H9 (cell line): ENCODE data around the gene TBX15. TPM values are rescaled to one million over a fixed set of nuclear protein-coding genes. Genes with fewer than 3 reads are reported as not detected.

Source experiments
- DNase-seq: peaks from one replicate; pipeline ENCODE4 v3.0.0-alpha.2; 2017
- H2AFZ ChIP-seq: one replicate; pipeline ENCODE4 v1.6.1; 2013; ENCODE audit warnings: mild to moderate bottlenecking, low read length, control low read depth, moderate library complexity
- H2AK5ac ChIP-seq: 2 replicates; pipeline ENCODE4 v1.6.1; 2013; ENCODE audit warnings: low read length, control low read depth, mixed read lengths; ENCODE audit not compliant: insufficient read length
- H2BK120ac ChIP-seq: one replicate; pipeline ENCODE4 v1.6.1; 2013; ENCODE audit warnings: low read depth, mild to moderate bottlenecking, low read length, control low read depth, inconsistent platforms; ENCODE audit not compliant: poor library complexity, severe bottlenecking
- H2BK12ac ChIP-seq: 2 replicates; pipeline ENCODE4 v1.6.1; 2013; ENCODE audit warnings: low read length, control low read depth, mixed read lengths, low read depth; ENCODE audit not compliant: insufficient read length
- H2BK15ac ChIP-seq: 2 replicates; pipeline ENCODE4 v1.6.1; 2013; ENCODE audit warnings: low read depth, low read length, control low read depth
- H2BK20ac ChIP-seq: one replicate; pipeline ENCODE4 v1.6.1; 2013; ENCODE audit warnings: low read depth, mild to moderate bottlenecking, low read length, control low read depth, inconsistent platforms; ENCODE audit not compliant: poor library complexity, severe bottlenecking
- H2BK5ac ChIP-seq: 2 replicates; pipeline ENCODE4 v1.6.1; 2013; ENCODE audit warnings: low read length, control low read depth, mixed read lengths; ENCODE audit not compliant: insufficient read length
- H3K14ac ChIP-seq: 2 replicates; pipeline ENCODE4 v1.6.1; 2013; ENCODE audit warnings: low read length, control low read depth; ENCODE audit not compliant: insufficient read depth
- H3K18ac ChIP-seq: 2 replicates; pipeline ENCODE4 v1.6.1; 2013; ENCODE audit warnings: low read depth, mild to moderate bottlenecking, mixed read lengths, low read length, control low read depth; ENCODE audit not compliant: insufficient read length
- H3K23ac ChIP-seq: 2 replicates; pipeline ENCODE4 v1.6.1; 2013; ENCODE audit warnings: low read length, control low read depth, mixed read lengths, low read depth; ENCODE audit not compliant: insufficient read length
- H3K23me2 ChIP-seq: 2 replicates; pipeline ENCODE4 v1.6.1; 2013; ENCODE audit warnings: low read depth, mild to moderate bottlenecking, mixed read lengths, low read length, control low read depth; ENCODE audit not compliant: insufficient read length, poor library complexity, severe bottlenecking
- H3K27ac ChIP-seq: 2 replicates; pipeline ENCODE4 v1.5.1; 2013; ENCODE audit warnings: low read length, control low read depth, mixed read lengths, low read depth; ENCODE audit not compliant: insufficient read length
- H3K27me3 ChIP-seq: 2 replicates; pipeline ENCODE4 v1.6.1; 2013; ENCODE audit warnings: low read length, control low read depth, inconsistent platforms; ENCODE audit not compliant: insufficient read depth
- H3K4ac ChIP-seq: 2 replicates; pipeline ENCODE4 v1.6.1; 2013; ENCODE audit warnings: low read depth, mild to moderate bottlenecking, control low read depth, inconsistent platforms, low read length, moderate library complexity
- H3K4me1 ChIP-seq: 2 replicates; pipeline ENCODE4 v1.6.1; 2013; ENCODE audit warnings: low read length, control low read depth, inconsistent platforms; ENCODE audit not compliant: insufficient read depth
- H3K4me2 ChIP-seq: 2 replicates; pipeline ENCODE4 v1.6.1; 2013; ENCODE audit warnings: low read length, control low read depth, mixed read lengths; ENCODE audit not compliant: insufficient read length, insufficient read depth
- H3K56ac ChIP-seq: 2 replicates; pipeline ENCODE4 v1.6.1; 2013; ENCODE audit warnings: low read depth, mild to moderate bottlenecking, mixed read lengths, low read length, control low read depth; ENCODE audit not compliant: insufficient read length
- H3K79me1 ChIP-seq: 2 replicates; pipeline ENCODE4 v1.6.1; 2013; ENCODE audit warnings: low read depth, mild to moderate bottlenecking, moderate library complexity, low read length, control low read depth, inconsistent platforms; ENCODE audit not compliant: insufficient read depth, poor library complexity, severe bottlenecking
- H3K79me2 ChIP-seq: 2 replicates; pipeline ENCODE4 v1.6.1; 2013; ENCODE audit warnings: low read length, control low read depth, inconsistent platforms; ENCODE audit not compliant: insufficient read depth
- H3K9ac ChIP-seq: 2 replicates; pipeline ENCODE4 v1.6.1; 2013; ENCODE audit warnings: low read length, control low read depth, mixed read lengths; ENCODE audit not compliant: insufficient read length; ENCODE audit errors: extremely low read depth
- H3K9me3 ChIP-seq: one replicate; pipeline ENCODE4 v1.6.1; 2013; ENCODE audit warnings: low read depth, low read length, inconsistent platforms; ENCODE audit not compliant: control insufficient read depth
- H3T11ph ChIP-seq: one replicate; pipeline ENCODE4 v1.6.1; 2013; ENCODE audit warnings: mild to moderate bottlenecking, low read length, control low read depth, inconsistent platforms
- H4K20me1 ChIP-seq: one replicate; pipeline ENCODE4 v1.6.1; 2013; ENCODE audit not compliant: control insufficient read depth, insufficient read length, insufficient read depth
- H4K5ac ChIP-seq: 2 replicates; pipeline ENCODE4 v1.6.1; 2013; ENCODE audit warnings: low read depth, mild to moderate bottlenecking, mixed read lengths, low read length, control low read depth; ENCODE audit not compliant: insufficient read length
- H4K8ac ChIP-seq: replicated peaks from 2 replicates; pipeline ENCODE4 v1.6.1; 2013; ENCODE audit warnings: low read length, control low read depth, mixed read lengths, low read depth; ENCODE audit not compliant: insufficient read length
- H4K91ac ChIP-seq: 2 replicates; pipeline ENCODE4 v1.6.1; 2013; ENCODE audit warnings: low read depth, mild to moderate bottlenecking, moderate library complexity, mixed read lengths, low read length, control low read depth; ENCODE audit not compliant: insufficient read length
- H3K27ac Mint-ChIP-seq, 3 experiments: 2 replicates in 2 of 3; 3 replicates in 1 of 3; pipeline ENCODE4 v1.8.0; 2020 to 2021; ENCODE audit warnings: mixed read lengths in 3 of 3, mild to moderate bottlenecking in 1 of 3, moderate library complexity in 1 of 3
- H3K27me3 Mint-ChIP-seq: 2 replicates; pipeline ENCODE4 v1.8.0; 2021; ENCODE audit warnings: low read depth, mild to moderate bottlenecking, moderate library complexity, mixed read lengths
- H3K36me3 Mint-ChIP-seq, 3 experiments: 2 replicates in 2 of 3; 3 replicates in 1 of 3; pipeline ENCODE4 v1.8.0; 2020 to 2021; ENCODE audit warnings: low read depth in 3 of 3, mixed read lengths in 3 of 3; ENCODE audit not compliant: insufficient read depth in 1 of 3
- H3K4me1 Mint-ChIP-seq, 2 experiments: 2 replicates each; pipeline ENCODE4 v1.8.0; 2020; ENCODE audit warnings: mixed read lengths in 2 of 2
- H3K4me3 Mint-ChIP-seq, 2 experiments: 2 replicates in 1 of 2; 3 replicates in 1 of 2; pipeline ENCODE4 v1.8.0; 2020 to 2021; ENCODE audit warnings: mild to moderate bottlenecking in 2 of 2, mixed read lengths in 2 of 2, moderate library complexity in 1 of 2
- H3K9me3 Mint-ChIP-seq, 2 experiments: 2 replicates in 1 of 2; 3 replicates in 1 of 2; pipeline ENCODE4 v1.8.0; 2020; ENCODE audit warnings: mild to moderate bottlenecking in 2 of 2, mixed read lengths in 2 of 2, moderate library complexity in 1 of 2
- WGBS: extraction: QIAGEN DNeasy Blood & Tissue Kit; methylation state at CpG from one replicate; pipeline ENCODE4 v1.1.7; 2013; ENCODE audit warnings: missing lambda C conversion rate, low lambda C conversion rate, mixed read lengths; ENCODE audit not compliant: insufficient read length; ENCODE audit errors: extremely low coverage; 5-methylcytosine and 5-hydroxymethylcytosine counted together
- total RNA-seq: library from RNA; stranded (reverse); gene quantifications from 2 replicates; pipeline ENCODE4 v1.2.1, GENCODE V29; 2021
- TF ChIP-seq, protein P1 (sequence below): fragments of 200-600 bp; sonication (generic); conservative IDR thresholded peaks from 3 replicates; pipeline ENCODE4 v1.8.0; 2021; ENCODE audit warnings: antibody characterized with exemption, mild to moderate bottlenecking

Gene TBX15
- total RNA-seq, 1 experiment from 2014 or later, result 0.07 TPM

DNA sequence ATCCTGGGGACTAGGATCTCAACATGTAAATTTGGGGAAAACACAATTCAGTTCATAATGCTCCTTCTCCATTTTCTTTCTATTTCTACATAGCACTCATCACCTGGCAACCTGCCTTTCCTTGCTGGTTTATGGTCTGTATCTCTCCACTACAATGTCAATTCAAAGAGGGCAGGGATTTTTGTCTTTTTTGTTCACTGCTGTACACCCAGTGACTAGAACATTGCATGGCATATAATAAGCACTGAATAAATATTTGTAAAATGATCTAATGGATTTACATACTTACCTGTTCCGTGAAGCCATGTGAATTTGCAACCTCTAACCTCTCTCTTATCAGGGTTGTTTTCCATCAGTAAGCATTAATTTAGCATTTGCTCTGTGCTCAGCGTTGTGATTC, 27.4 kb upstream of the TBX15 start:
- Histone ChIP-seq H4K8ac (no peak overlapping the region), H3K79me1 (no peaks in the 10 kb centered on the region), H3K14ac (no peak overlapping the region), H4K5ac (no peak overlapping the region), H4K91ac (no peak overlapping the region), H3K56ac (no peak overlapping the region), H3T11ph (no peak overlapping the region), H3K23ac (no peak overlapping the region), H2AK5ac (no peak overlapping the region), H3K4me2 (no peak overlapping the region), H3K9ac (no peak overlapping the region), H3K79me2 (no peaks in the 10 kb centered on the region), H3K4me1 (no peaks in the 10 kb centered on the region), H2AFZ (no peak overlapping the region), H3K27me3 (no peaks in the 10 kb centered on the region), H2BK15ac (no peak overlapping the region), H2BK12ac (no peak overlapping the region), H2BK20ac (no peak overlapping the region), H3K9me3 (no peaks in the 10 kb centered on the region), H3K23me2 (no peaks in the 10 kb centered on the region), H4K20me1 (no peaks in the 10 kb centered on the region), H3K18ac (no peak overlapping the region), H3K27ac (no peak overlapping the region), H2BK5ac (no peak overlapping the region), H2BK120ac (no peak overlapping the region), H3K4ac (no peak overlapping the region)
- TF ChIP-seq, protein P1, sequence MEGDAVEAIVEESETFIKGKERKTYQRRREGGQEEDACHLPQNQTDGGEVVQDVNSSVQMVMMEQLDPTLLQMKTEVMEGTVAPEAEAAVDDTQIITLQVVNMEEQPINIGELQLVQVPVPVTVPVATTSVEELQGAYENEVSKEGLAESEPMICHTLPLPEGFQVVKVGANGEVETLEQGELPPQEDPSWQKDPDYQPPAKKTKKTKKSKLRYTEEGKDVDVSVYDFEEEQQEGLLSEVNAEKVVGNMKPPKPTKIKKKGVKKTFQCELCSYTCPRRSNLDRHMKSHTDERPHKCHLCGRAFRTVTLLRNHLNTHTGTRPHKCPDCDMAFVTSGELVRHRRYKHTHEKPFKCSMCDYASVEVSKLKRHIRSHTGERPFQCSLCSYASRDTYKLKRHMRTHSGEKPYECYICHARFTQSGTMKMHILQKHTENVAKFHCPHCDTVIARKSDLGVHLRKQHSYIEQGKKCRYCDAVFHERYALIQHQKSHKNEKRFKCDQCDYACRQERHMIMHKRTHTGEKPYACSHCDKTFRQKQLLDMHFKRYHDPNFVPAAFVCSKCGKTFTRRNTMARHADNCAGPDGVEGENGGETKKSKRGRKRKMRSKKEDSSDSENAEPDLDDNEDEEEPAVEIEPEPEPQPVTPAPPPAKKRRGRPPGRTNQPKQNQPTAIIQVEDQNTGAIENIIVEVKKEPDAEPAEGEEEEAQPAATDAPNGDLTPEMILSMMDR, result no peak
- Mint-ChIP-seq H3K27ac (no peak overlapping the region), H3K36me3 (peaks cover 8 to 11% (median 11%) of the 10 kb centered on the region in 3 experiments; a peak in 5 of 7 replicates), H3K27me3 (peaks cover 30% of the 10 kb centered on the region), H3K4me3 (no peak overlapping the region), H3K4me1 (peaks cover 0 to 6% of the 10 kb centered on the region in 2 experiments; a peak in 3 of 4 replicates), H3K9me3 (peaks cover 8 to 10% of the 10 kb centered on the region in 2 experiments)
- no CpG with 5 or more reads among the region's 2 CpGs for WGBS
- DNase-seq, result no peak
